Loucy (cell line): ENCODE data around the gene STX11.

Experiments used
- EZH2phosphoT487 ChIP-seq: fragments of 200-600 bp; IDR thresholded peaks from 2 replicates; pipeline ENCODE4 v1.6.1; 2018; ENCODE audit warnings: antibody characterized with exemption, mild to moderate bottlenecking, moderate library complexity, borderline replicate concordance
- TF ChIP-seq, protein P1 (sequence below): fragments of 200-600 bp; sonication (generic); conservative IDR thresholded peaks from 2 replicates; pipeline ENCODE4 v1.5.1; 2014; ENCODE audit warnings: mild to moderate bottlenecking, antibody characterized with exemption, low read length

DNA sequence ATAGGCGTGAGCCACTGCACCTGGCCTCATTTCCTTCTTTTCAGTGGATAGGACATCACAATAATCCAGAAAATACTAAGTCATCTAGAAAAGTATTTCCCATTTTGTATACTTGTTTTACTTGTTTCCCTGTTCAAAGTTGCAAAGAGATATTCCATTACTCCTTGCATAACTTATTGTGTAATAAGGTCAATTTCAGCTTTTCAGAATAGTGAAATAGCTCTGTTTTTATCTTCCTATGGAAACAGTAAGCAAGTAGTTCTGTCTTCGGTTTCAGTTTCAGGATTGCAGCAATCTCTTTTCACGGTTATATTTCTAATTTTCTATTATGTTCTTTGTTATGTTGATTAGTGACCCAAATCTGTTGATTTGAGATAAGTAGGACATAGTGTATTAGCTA is 6.0 kb downstream of the STX11 start:
- TF ChIP-seq, protein P1, sequence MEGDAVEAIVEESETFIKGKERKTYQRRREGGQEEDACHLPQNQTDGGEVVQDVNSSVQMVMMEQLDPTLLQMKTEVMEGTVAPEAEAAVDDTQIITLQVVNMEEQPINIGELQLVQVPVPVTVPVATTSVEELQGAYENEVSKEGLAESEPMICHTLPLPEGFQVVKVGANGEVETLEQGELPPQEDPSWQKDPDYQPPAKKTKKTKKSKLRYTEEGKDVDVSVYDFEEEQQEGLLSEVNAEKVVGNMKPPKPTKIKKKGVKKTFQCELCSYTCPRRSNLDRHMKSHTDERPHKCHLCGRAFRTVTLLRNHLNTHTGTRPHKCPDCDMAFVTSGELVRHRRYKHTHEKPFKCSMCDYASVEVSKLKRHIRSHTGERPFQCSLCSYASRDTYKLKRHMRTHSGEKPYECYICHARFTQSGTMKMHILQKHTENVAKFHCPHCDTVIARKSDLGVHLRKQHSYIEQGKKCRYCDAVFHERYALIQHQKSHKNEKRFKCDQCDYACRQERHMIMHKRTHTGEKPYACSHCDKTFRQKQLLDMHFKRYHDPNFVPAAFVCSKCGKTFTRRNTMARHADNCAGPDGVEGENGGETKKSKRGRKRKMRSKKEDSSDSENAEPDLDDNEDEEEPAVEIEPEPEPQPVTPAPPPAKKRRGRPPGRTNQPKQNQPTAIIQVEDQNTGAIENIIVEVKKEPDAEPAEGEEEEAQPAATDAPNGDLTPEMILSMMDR = no peak
- TF ChIP-seq EZH2phosphoT487 = no peak
